RCC 7860 (cell line): ENCODE measurements around the gene SCAF11.

Experiments
- DNase-seq: peaks from one replicate; pipeline ENCODE4 v3.0.0-alpha.2; 2015; ENCODE audit warnings: low spot score
- FAIRE-seq: peaks from 2 replicates; lab custom pipeline; 2012; peaks lifted over from hg19 to GRCh38; lab: Jason Lieb, UNC

Gene SCAF11

GRCh38 chr12:45930369-45930768 lies 60.0 kb downstream of the SCAF11 start:
- DNase-seq, result no peak
- FAIRE-seq, result no peak

GRCh38 chr12:45928309-45928708 lies 62.1 kb downstream of the SCAF11 start:
- no peak for DNase-seq
- FAIRE-seq, result no peak

GRCh38 chr12:45918818-45919217 lies 71.6 kb downstream of the SCAF11 start:
- FAIRE-seq, result no peak
- DNase-seq, result no peak

- no peak for FAIRE-seq
- no peak for DNase-seq
These were observed 75.0 kb downstream of the SCAF11 start for GRCh38 chr12:45915405-45915804.

- FAIRE-seq (no peak), DNase-seq (peak; percentile 56)
These were observed 76.3 kb downstream of the SCAF11 start for GRCh38 chr12:45914090-45914489.

- no peak for DNase-seq
- no peak for FAIRE-seq
These were observed 76.7 kb downstream of the SCAF11 start for GRCh38 chr12:45913631-45914030.

- FAIRE-seq (no peak), DNase-seq (no peak)
These were observed 77.6 kb downstream of the SCAF11 start for GRCh38 chr12:45912774-45913173.

- DNase-seq (no peak), FAIRE-seq (no peak)
These were observed 81.2 kb downstream of the SCAF11 start for GRCh38 chr12:45909041-45909713.

- DNase-seq (no peak), FAIRE-seq (no peak)
These were observed 82.4 kb downstream of the SCAF11 start for GRCh38 chr12:45907955-45908354.

- DNase-seq, result no peak
- FAIRE-seq, result no peak
These were observed 92.3 kb downstream of the SCAF11 start for GRCh38 chr12:45898094-45898493.

GRCh38 chr12:45895961-45896360 lies 94.4 kb downstream of the SCAF11 start:
- FAIRE-seq, result no peak
- no peak for DNase-seq

- DNase-seq, result no peak
- FAIRE-seq, result no peak
These were observed 97.1 kb downstream of the SCAF11 start for GRCh38 chr12:45893240-45893639.

GRCh38 chr12:45890276-45890675 lies 100.1 kb downstream of the SCAF11 start:
- no peak for FAIRE-seq
- DNase-seq, result no peak

- FAIRE-seq (no peak), DNase-seq (no peak)
These were observed 102.8 kb downstream of the SCAF11 start for GRCh38 chr12:45887544-45887943.

GRCh38 chr12:45886685-45887084 lies 103.7 kb downstream of the SCAF11 start:
- DNase-seq, result no peak
- no peak for FAIRE-seq

GRCh38 chr12:45883187-45883586 lies 107.2 kb downstream of the SCAF11 start:
- FAIRE-seq (no peak), DNase-seq (no peak)

- DNase-seq (no peak), FAIRE-seq (no peak)
These were observed 109.8 kb downstream of the SCAF11 start for GRCh38 chr12:45880533-45880932.

- DNase-seq (no peak), FAIRE-seq (no peak)
These were observed 110.9 kb downstream of the SCAF11 start for GRCh38 chr12:45879363-45879895.

- DNase-seq (no peak), FAIRE-seq (no peak)
These were observed 111.6 kb downstream of the SCAF11 start for GRCh38 chr12:45878630-45879255.

GRCh38 chr12:45877069-45877468 lies 113.3 kb downstream of the SCAF11 start:
- FAIRE-seq (no peak), DNase-seq (no peak)

GRCh38 chr12:45872446-45872845 lies 117.9 kb downstream of the SCAF11 start:
- FAIRE-seq, result no peak
- no peak for DNase-seq
